Measurements from ENCODE around the gene RAB3GAP2. TPM values are rescaled to one million over a fixed set of nuclear protein-coding genes. Genes with fewer than 3 reads are reported as not detected.
"Not testable (repeated sequence)": the region's sequence is repeated elsewhere in the genome, so short reads cannot be mapped to it uniquely, and the experiment has no call there.

RAB3GAP2 gene
- polyA plus RNA-seq, 3 donors from 2014 or later, result 12.0 to 33.8 (median 18.6) TPM

- no peak overlapping the region for H3K27ac Mint-ChIP-seq
- H3K4me1 Mint-ChIP-seq, result peaks cover 23 to 90% of the 10 kb centered on the region in 2 donors
- no peak overlapping the region for H3K4me3 Mint-ChIP-seq
Measured at GRCh38 chr1:220222939-220223338, 49.3 kb downstream of the RAB3GAP2 start.

GRCh38 chr1:220221670-220222069 is 50.6 kb downstream of the RAB3GAP2 start:
- Mint-ChIP-seq H3K36me3 (no peaks in the 10 kb centered on the region), H3K9me3 (no peaks in the 10 kb centered on the region), H3K27me3 (ENCODE audit: low read depth in 3 of 3) (peaks cover 0 to 1% (median 0%) of the 10 kb centered on the region in 3 donors), H3K27ac (no peak overlapping the region), H3K4me1 (peaks cover 24 to 89% of the 10 kb centered on the region in 2 donors), H3K4me3 (no peak overlapping the region)
- no peak for DNase-seq

More at GRCh38 chr1:220222939-220223338, 49.3 kb downstream of the RAB3GAP2 start:
- H3K27me3 Mint-ChIP-seq (ENCODE audit: low read depth in 3 of 3), result peaks cover 0 to 4% (median 0%) of the 10 kb centered on the region in 3 donors
- no peaks in the 10 kb centered on the region for H3K9me3 Mint-ChIP-seq
- no peak for DNase-seq
- H3K36me3 Mint-ChIP-seq, result no peaks in the 10 kb centered on the region

GRCh38 chr1:220221269-220221668 is 51.0 kb downstream of the RAB3GAP2 start:
- H3K27me3 Mint-ChIP-seq (ENCODE audit: low read depth in 3 of 3), result peaks cover 0 to 1% (median 0%) of the 10 kb centered on the region in 3 donors
- peaks cover 24 to 85% of the 10 kb centered on the region in 2 donors for H3K4me1 Mint-ChIP-seq
- H3K27ac Mint-ChIP-seq, result peak overlapping the region in 2 of 6 donors; percentile 12 to 29
- H3K36me3 Mint-ChIP-seq, result no peaks in the 10 kb centered on the region
- no peak overlapping the region for H3K4me3 Mint-ChIP-seq
- DNase-seq, result no peak
- no peaks in the 10 kb centered on the region for H3K9me3 Mint-ChIP-seq

- not testable (repeated sequence) for DNase-seq; H3K4me3 Mint-ChIP-seq; H3K9me3 Mint-ChIP-seq; H3K27me3 Mint-ChIP-seq (ENCODE audit: low read depth in 3 of 3); H3K36me3 Mint-ChIP-seq
- H3K4me1 Mint-ChIP-seq, result peaks cover 21 to 84% of the 10 kb centered on the region in 2 donors
- H3K27ac Mint-ChIP-seq, result peak overlapping the region in 1 of 6 donors; percentile 54
Measured at GRCh38 chr1:220220699-220221040, 51.6 kb downstream of the RAB3GAP2 start.

GRCh38 chr1:220219865-220220698 is 52.2 kb downstream of the RAB3GAP2 start:
- Mint-ChIP-seq H3K9me3 (no peaks in the 10 kb centered on the region), H3K27me3 (ENCODE audit: low read depth in 3 of 3) (peaks cover 0 to 1% (median 0%) of the 10 kb centered on the region in 3 donors), H3K36me3 (no peaks in the 10 kb centered on the region), H3K4me3 (no peak overlapping the region), H3K27ac (peak overlapping the region in 1 of 6 donors; percentile 13), H3K4me1 (peaks cover 15 to 82% of the 10 kb centered on the region in 2 donors)
- no peak for DNase-seq

- no peak overlapping the region for H3K27ac Mint-ChIP-seq
- no peaks in the 10 kb centered on the region for H3K36me3 Mint-ChIP-seq
- peaks cover 9 to 72% of the 10 kb centered on the region in 2 donors for H3K4me1 Mint-ChIP-seq
Measured at GRCh38 chr1:220219136-220219442, 53.2 kb downstream of the RAB3GAP2 start.

GRCh38 chr1:220218397-220219135 is 53.7 kb downstream of the RAB3GAP2 start:
- H3K9me3 Mint-ChIP-seq; H3K4me3 Mint-ChIP-seq; H3K27me3 Mint-ChIP-seq (ENCODE audit: low read depth in 3 of 3); H3K36me3 Mint-ChIP-seq: not testable (repeated sequence)
- Mint-ChIP-seq H3K4me1 (peaks cover 9 to 72% of the 10 kb centered on the region in 2 donors), H3K27ac (peak overlapping the region in 1 of 6 donors; percentile 40)
- peak in 2 of 3 donors; percentile 2 to 5 for DNase-seq

More at GRCh38 chr1:220219136-220219442, 53.2 kb downstream of the RAB3GAP2 start:
- Mint-ChIP-seq H3K9me3 (no peaks in the 10 kb centered on the region), H3K4me3 (no peak overlapping the region), H3K27me3 (ENCODE audit: low read depth in 3 of 3) (peaks cover 0 to 1% (median 0%) of the 10 kb centered on the region in 3 donors)
- DNase-seq, result no peak

GRCh38 chr1:220217383-220217988 is 54.8 kb downstream of the RAB3GAP2 start:
- Mint-ChIP-seq H3K4me3 (no peak overlapping the region), H3K27ac (peak overlapping the region in 1 of 6 donors; percentile 13), H3K36me3 (peaks cover 0 to 8% (median 0%) of the 10 kb centered on the region in 3 donors), H3K27me3 (ENCODE audit: low read depth in 3 of 3) (peaks cover 0 to 1% (median 0%) of the 10 kb centered on the region in 3 donors), H3K9me3 (no peaks in the 10 kb centered on the region), H3K4me1 (peaks cover 5 to 70% of the 10 kb centered on the region in 2 donors)
- DNase-seq, result no peak

GRCh38 chr1:220213382-220213983 is 58.8 kb downstream of the RAB3GAP2 start:
- Mint-ChIP-seq H3K27me3 (ENCODE audit: low read depth in 3 of 3) (no peaks in the 10 kb centered on the region), H3K4me3 (no peak overlapping the region), H3K4me1 (peaks cover 2 to 35% of the 10 kb centered on the region in 2 donors), H3K36me3 (peaks cover 16 to 36% (median 20%) of the 10 kb centered on the region in 3 donors), H3K9me3 (no peaks in the 10 kb centered on the region), H3K27ac (peak overlapping the region in 1 of 6 donors; percentile 41)
- DNase-seq, result no peak

GRCh38 chr1:220207411-220207810 is 64.8 kb downstream of the RAB3GAP2 start:
- Mint-ChIP-seq H3K27ac (no peak overlapping the region), H3K27me3 (ENCODE audit: low read depth in 3 of 3) (no peaks in the 10 kb centered on the region), H3K36me3 (peaks cover 43 to 57% (median 48%) of the 10 kb centered on the region in 3 donors), H3K9me3 (no peaks in the 10 kb centered on the region), H3K4me3 (no peak overlapping the region), H3K4me1 (no peaks in the 10 kb centered on the region)
- DNase-seq, result no peak

GRCh38 chr1:220204758-220205157 is 67.5 kb downstream of the RAB3GAP2 start:
- H3K27ac Mint-ChIP-seq; H3K9me3 Mint-ChIP-seq; H3K4me3 Mint-ChIP-seq; H3K4me1 Mint-ChIP-seq; DNase-seq; H3K27me3 Mint-ChIP-seq (ENCODE audit: low read depth in 3 of 3): not testable (repeated sequence)
- peaks cover 28 to 39% (median 34%) of the 10 kb centered on the region in 3 donors for H3K36me3 Mint-ChIP-seq

- Mint-ChIP-seq H3K9me3 (no peaks in the 10 kb centered on the region), H3K4me3 (no peak overlapping the region), H3K36me3 (peaks cover 28 to 30% (median 28%) of the 10 kb centered on the region in 3 donors), H3K27ac (no peak overlapping the region), H3K4me1 (no peaks in the 10 kb centered on the region), H3K27me3 (ENCODE audit: low read depth in 3 of 3) (no peaks in the 10 kb centered on the region)
- no peak for DNase-seq
Measured at GRCh38 chr1:220203816-220204215, 68.4 kb downstream of the RAB3GAP2 start.

GRCh38 chr1:220198186-220199005 is 73.9 kb downstream of the RAB3GAP2 start:
- Mint-ChIP-seq H3K27ac (no peak overlapping the region), H3K9me3 (no peaks in the 10 kb centered on the region), H3K27me3 (ENCODE audit: low read depth in 3 of 3) (no peaks in the 10 kb centered on the region), H3K36me3 (peaks cover 0 to 3% (median 0%) of the 10 kb centered on the region in 3 donors), H3K4me3 (no peak overlapping the region), H3K4me1 (no peaks in the 10 kb centered on the region)
- no peak for DNase-seq
